Trophoblast cell (in vitro differentiated cells and primary cell): Measurements from ENCODE around the gene KRTAP17-1.

Source experiments
- DNase-seq, 2 donors: peaks; one replicate each; pipeline ENCODE4 v3.0.0-alpha.2; 2016
- H2AFZ ChIP-seq: 2 replicates; pipeline ENCODE4 v1.6.1; 2013; ENCODE audit warnings: low read length, moderate library complexity, mild to moderate bottlenecking; ENCODE audit not compliant: insufficient read depth, poor library complexity
- H2AK5ac ChIP-seq: 2 replicates; pipeline ENCODE4 v1.6.1; 2013; ENCODE audit warnings: mild to moderate bottlenecking, low read length
- H2BK120ac ChIP-seq: 2 replicates; pipeline ENCODE4 v1.6.1; 2013; ENCODE audit warnings: low read length, mild to moderate bottlenecking, moderate library complexity; ENCODE audit not compliant: insufficient read depth, poor library complexity
- H2BK12ac ChIP-seq: 2 replicates; pipeline ENCODE4 v1.6.1; 2013; ENCODE audit warnings: mild to moderate bottlenecking, low read length, moderate library complexity
- H2BK5ac ChIP-seq: 2 replicates; pipeline ENCODE4 v1.6.1; 2013; ENCODE audit warnings: low read length, low read depth, moderate library complexity, mild to moderate bottlenecking; ENCODE audit not compliant: poor library complexity
- H3K14ac ChIP-seq: 2 replicates; pipeline ENCODE4 v1.6.1; 2013; ENCODE audit warnings: mild to moderate bottlenecking, low read length
- H3K18ac ChIP-seq: 2 replicates; pipeline ENCODE4 v1.6.1; 2013; ENCODE audit warnings: mild to moderate bottlenecking, low read length
- H3K23ac ChIP-seq: 2 replicates; pipeline ENCODE4 v1.6.1; 2013; ENCODE audit warnings: low read length
- H3K27ac ChIP-seq: 2 replicates; pipeline ENCODE4 v1.5.1; 2013; ENCODE audit warnings: low read depth, mild to moderate bottlenecking, inconsistent platforms, low read length, moderate library complexity
- H3K27me3 ChIP-seq: 2 replicates; pipeline ENCODE4 v1.6.1; 2013; ENCODE audit warnings: inconsistent platforms, mild to moderate bottlenecking, low read length, moderate library complexity; ENCODE audit not compliant: insufficient read depth
- H3K36me3 ChIP-seq, 2 experiments: 1 replicate in 1 of 2; 2 replicates in 1 of 2; pipeline ENCODE4 v1.6.1; 2013; ENCODE audit warnings: low read length in 2 of 2, mild to moderate bottlenecking in 2 of 2, moderate library complexity in 1 of 2; ENCODE audit not compliant: insufficient read depth in 2 of 2, control insufficient read depth in 1 of 2
- H3K4ac ChIP-seq: 2 replicates; pipeline ENCODE4 v1.6.1; 2013; ENCODE audit warnings: low read depth, mild to moderate bottlenecking, low read length, moderate library complexity
- H3K4me1 ChIP-seq, 2 experiments: 1 replicate in 1 of 2; 2 replicates in 1 of 2; pipeline ENCODE4 v1.6.1; 2013; ENCODE audit warnings: low read length in 2 of 2, mild to moderate bottlenecking in 2 of 2, moderate library complexity in 1 of 2; ENCODE audit not compliant: insufficient read depth in 2 of 2, control insufficient read depth in 1 of 2
- H3K4me2 ChIP-seq: 2 replicates; pipeline ENCODE4 v1.6.1; 2013; ENCODE audit warnings: inconsistent platforms, mild to moderate bottlenecking, low read length, moderate library complexity
- H3K4me3 ChIP-seq: 2 replicates; pipeline ENCODE4 v1.5.1; 2013; ENCODE audit warnings: mild to moderate bottlenecking, low read depth, low read length, inconsistent platforms
- H3K79me1 ChIP-seq: one replicate; pipeline ENCODE4 v1.6.1; 2013; ENCODE audit warnings: low read length
- H3K79me2 ChIP-seq: 2 replicates; pipeline ENCODE4 v1.6.1; 2013; ENCODE audit warnings: low read length, mild to moderate bottlenecking; ENCODE audit not compliant: control insufficient read depth, insufficient read depth, poor library complexity
- H3K9ac ChIP-seq: 2 replicates; pipeline ENCODE4 v1.6.1; 2013; ENCODE audit warnings: mild to moderate bottlenecking, low read length
- H3K9me3 ChIP-seq: 2 replicates; pipeline ENCODE4 v1.6.1; 2013; ENCODE audit warnings: low read depth, mild to moderate bottlenecking, control low read depth, inconsistent platforms, low read length; ENCODE audit not compliant: insufficient read depth
- H4K12ac ChIP-seq: 2 replicates; pipeline ENCODE4 v1.6.1; 2013; ENCODE audit warnings: low read depth, mild to moderate bottlenecking, low read length, moderate library complexity
- H4K8ac ChIP-seq: 2 replicates; pipeline ENCODE4 v1.6.1; 2013; ENCODE audit warnings: low read depth, mild to moderate bottlenecking, low read length, moderate library complexity
- H4K91ac ChIP-seq: one replicate; pipeline ENCODE4 v1.6.1; 2013; ENCODE audit warnings: low read depth, mild to moderate bottlenecking, low read length, moderate library complexity
- WGBS: extraction: QIAGEN DNeasy Blood & Tissue Kit; methylation state at CpG from one replicate; pipeline ENCODE4 v1.1.7; 2013; ENCODE audit warnings: missing lambda C conversion rate; ENCODE audit not compliant: insufficient read length, insufficient coverage; ENCODE audit errors: extremely low coverage; 5-methylcytosine and 5-hydroxymethylcytosine counted together

Gene KRTAP17-1

DNA sequence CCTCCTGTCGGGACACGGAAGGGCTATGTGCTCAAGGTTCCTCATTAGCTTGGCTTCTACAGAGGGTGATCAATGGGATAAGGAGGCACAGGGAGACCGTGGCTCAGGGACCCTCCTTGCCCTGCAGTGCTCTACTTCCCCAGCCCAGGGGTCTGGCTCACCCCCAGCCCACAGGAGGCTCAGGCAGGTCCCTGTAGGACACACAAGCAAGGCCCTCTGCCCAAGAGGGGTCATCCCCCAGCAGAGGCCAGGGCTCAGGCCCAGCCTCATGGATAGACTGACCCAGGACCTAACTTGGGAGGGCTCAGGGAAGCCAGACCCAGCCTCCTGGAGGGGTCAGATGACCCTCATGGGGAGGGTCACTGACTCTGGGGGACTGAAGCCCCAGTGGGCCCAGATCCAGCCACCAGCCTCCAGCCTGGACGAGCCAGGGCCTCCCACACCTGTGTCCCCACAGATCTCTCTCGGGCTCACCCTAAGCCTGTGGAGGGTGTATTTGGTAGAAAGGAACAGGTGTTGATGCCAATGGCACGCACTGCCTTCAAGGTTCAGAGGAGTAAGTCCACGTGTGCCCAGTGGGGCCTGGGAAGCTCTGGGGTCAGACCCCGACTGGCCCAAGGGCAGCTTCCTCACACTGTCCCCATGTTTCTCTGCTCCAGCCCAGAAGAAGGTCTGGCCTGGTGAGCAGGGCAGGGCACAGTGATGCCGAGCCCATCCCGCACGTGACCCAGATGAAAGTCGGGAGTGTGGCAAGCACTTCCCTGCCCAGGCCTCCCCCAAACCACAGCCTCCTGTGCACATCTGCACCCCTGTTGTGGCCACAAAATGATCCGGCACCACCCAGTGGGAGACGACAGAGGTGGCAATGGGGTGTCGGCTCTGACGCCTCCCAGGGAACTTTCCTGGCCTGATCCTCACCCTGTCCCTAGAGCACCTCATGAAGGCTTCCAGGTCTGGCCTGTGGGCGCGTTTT, 10.9 kb upstream of the KRTAP17-1 start:
- H2BK12ac ChIP-seq: no peak overlapping the region
- peaks cover 2% of the 10 kb centered on the region for H3K79me1 ChIP-seq

DNA sequence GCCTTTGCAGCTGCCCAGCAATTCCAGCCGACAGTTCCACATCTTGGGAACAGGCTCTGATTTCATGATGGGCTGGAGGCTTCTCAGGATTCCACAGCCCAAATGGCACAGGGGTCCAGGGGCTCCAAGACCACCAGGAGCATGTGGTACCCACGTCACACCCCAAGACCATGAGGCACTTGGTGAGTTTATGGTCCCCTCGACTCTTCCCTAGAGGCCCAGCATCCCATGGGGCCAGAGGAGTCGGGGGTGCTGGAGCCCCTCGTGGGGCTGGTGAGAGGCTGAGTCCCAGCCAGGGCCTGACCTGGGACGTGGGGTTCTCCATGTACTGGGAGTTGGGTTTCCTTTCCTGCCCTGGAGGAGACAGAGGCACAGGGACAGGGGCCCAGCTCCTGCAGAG, 10.1 kb upstream of the KRTAP17-1 start:
- Histone ChIP-seq H3K9ac (no peak overlapping the region), H3K27me3 (no peaks in the 10 kb centered on the region), H2BK120ac (no peak overlapping the region), H3K23ac (no peak overlapping the region), H2BK5ac (no peak overlapping the region), H4K8ac (no peak overlapping the region), H3K4me1 (peaks cover 6 to 8% of the 10 kb centered on the region in 2 experiments), H3K79me2 (no peaks in the 10 kb centered on the region), H2BK12ac (no peak overlapping the region), H3K14ac (no peak overlapping the region), H3K4me3 (no peak overlapping the region), H4K12ac (no peak overlapping the region), H2AFZ (no peak overlapping the region), H3K9me3 (no peaks in the 10 kb centered on the region), H3K79me1 (peaks cover 2% of the 10 kb centered on the region), H3K4me2 (no peak overlapping the region), H3K27ac (no peak overlapping the region), H3K4ac (no peak overlapping the region), H4K91ac (no peak overlapping the region), H3K36me3 (no peaks in the 10 kb centered on the region), H3K18ac (no peak overlapping the region), H2AK5ac (no peak overlapping the region)
- WGBS: no CpG with 5 or more reads among the region's 6 CpGs
- DNase-seq: no peak

More for the DNA sequence above, 10.9 kb upstream of the KRTAP17-1 start:
- WGBS: no CpG with 5 or more reads among the region's 18 CpGs
- H3K4me1 ChIP-seq: peaks cover 6 to 8% of the 10 kb centered on the region in 2 experiments
- H3K4me3 ChIP-seq: no peak overlapping the region
- no peak overlapping the region for H2AK5ac ChIP-seq
- no peak overlapping the region for H3K9ac ChIP-seq
- H3K27ac ChIP-seq: no peak overlapping the region
- no peak for DNase-seq
- H3K18ac ChIP-seq: no peak overlapping the region
- no peak overlapping the region for H4K91ac ChIP-seq
- H4K12ac ChIP-seq: no peak overlapping the region
- no peaks in the 10 kb centered on the region for H3K9me3 ChIP-seq
- no peaks in the 10 kb centered on the region for H3K79me2 ChIP-seq
- H3K4ac ChIP-seq: no peak overlapping the region
- H2BK120ac ChIP-seq: no peak overlapping the region
- H3K14ac ChIP-seq: no peak overlapping the region
- H3K4me2 ChIP-seq: no peak overlapping the region
- no peak overlapping the region for H3K23ac ChIP-seq
- no peak overlapping the region for H2BK5ac ChIP-seq
- no peak overlapping the region for H4K8ac ChIP-seq
- no peaks in the 10 kb centered on the region for H3K36me3 ChIP-seq
- no peaks in the 10 kb centered on the region for H3K27me3 ChIP-seq
- H2AFZ ChIP-seq: no peak overlapping the region

DNA sequence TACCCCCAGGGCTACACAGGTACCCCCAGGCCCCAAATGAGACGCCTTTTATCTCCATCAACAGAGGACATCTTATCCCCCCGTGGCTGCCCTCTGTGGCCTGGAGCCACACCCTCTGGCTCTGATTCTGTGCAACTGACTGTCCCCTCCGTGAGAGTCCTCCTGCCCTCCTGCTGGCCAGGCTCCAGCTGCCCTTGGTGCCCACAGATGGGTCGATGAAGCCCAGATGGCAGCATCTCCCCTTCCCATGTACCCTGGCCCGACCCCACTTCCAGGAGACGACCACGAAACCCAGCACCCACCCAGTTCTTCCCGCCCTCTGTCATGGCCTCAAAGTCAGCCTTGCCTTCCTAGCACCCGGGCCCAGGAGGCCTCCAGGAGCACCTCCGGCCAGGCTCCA, 9.6 kb upstream of the KRTAP17-1 start:
- Histone ChIP-seq H3K9me3 (no peaks in the 10 kb centered on the region), H3K14ac (no peak overlapping the region), H3K79me1 (peaks cover 2% of the 10 kb centered on the region), H3K4me1 (peaks cover 6 to 8% of the 10 kb centered on the region in 2 experiments), H3K27ac (no peak overlapping the region), H2BK5ac (no peak overlapping the region), H3K4me2 (no peak overlapping the region), H3K4ac (no peak overlapping the region), H4K8ac (no peak overlapping the region), H3K27me3 (no peaks in the 10 kb centered on the region), H2AK5ac (no peak overlapping the region), H3K79me2 (no peaks in the 10 kb centered on the region), H4K91ac (no peak overlapping the region), H3K9ac (no peak overlapping the region), H4K12ac (no peak overlapping the region), H2BK120ac (no peak overlapping the region), H3K23ac (no peak overlapping the region), H2BK12ac (no peak overlapping the region), H2AFZ (no peak overlapping the region), H3K36me3 (no peaks in the 10 kb centered on the region), H3K18ac (no peak overlapping the region), H3K4me3 (no peak overlapping the region)
- no CpG with 5 or more reads among the region's 10 CpGs for WGBS
- DNase-seq: no peak

DNA sequence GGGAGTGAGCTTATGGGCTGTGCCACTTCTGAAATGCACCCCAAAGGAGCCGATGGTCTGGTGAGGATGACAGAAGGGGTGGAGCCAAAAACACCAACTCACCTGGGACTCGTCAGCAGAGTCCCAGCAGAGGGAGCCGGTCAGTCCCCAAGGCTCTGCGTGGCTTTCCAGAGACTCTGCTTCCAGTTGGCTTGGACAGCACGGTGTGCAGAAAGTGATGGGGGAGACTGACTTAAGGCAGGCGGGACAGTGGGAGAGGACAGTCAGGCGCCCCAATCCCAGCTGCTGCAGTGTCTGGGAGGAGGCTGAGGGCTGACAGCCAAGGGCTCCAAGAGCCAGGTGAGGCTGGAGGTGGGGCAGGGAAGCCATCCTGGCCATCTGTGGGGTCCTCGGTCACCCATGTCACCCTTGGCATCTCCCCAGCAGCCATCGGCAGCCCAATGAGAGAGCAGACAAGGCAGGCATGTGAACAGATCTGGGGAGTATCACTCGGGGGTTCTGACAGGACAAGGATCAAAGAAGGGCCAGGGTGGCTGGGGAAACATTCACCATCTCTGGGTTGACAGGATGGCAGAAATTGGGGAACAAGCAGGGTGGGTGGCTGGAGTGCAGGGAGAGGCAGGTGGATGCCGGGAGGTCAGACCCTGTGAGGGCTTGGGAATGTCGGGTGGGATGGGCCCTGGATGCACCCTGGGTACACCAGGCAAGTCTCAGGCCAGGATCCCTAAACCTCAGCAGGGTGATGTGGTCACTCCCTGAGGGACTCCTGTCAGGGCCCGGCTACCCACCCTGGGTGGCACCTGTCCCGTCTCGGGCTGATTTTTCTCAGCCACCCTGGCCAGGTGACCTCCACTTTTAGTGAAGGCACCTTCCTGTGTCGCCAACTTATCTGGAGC, 8.9 kb upstream of the KRTAP17-1 start:
- Histone ChIP-seq H2AFZ (no peak overlapping the region), H2BK12ac (peak overlapping the region; percentile 33), H4K12ac (no peak overlapping the region), H3K4me2 (no peak overlapping the region), H2BK120ac (no peak overlapping the region), H4K8ac (no peak overlapping the region), H3K79me2 (no peaks in the 10 kb centered on the region), H4K91ac (no peak overlapping the region), H3K23ac (no peak overlapping the region), H2AK5ac (peak overlapping the region; percentile 3), H3K27ac (no peak overlapping the region), H3K79me1 (peaks cover 2% of the 10 kb centered on the region), H3K36me3 (no peaks in the 10 kb centered on the region), H3K9me3 (no peaks in the 10 kb centered on the region), H3K4ac (no peak overlapping the region), H3K14ac (no peak overlapping the region), H2BK5ac (no peak overlapping the region), H3K9ac (no peak overlapping the region), H3K27me3 (no peaks in the 10 kb centered on the region), H3K4me1 (peaks cover 6 to 8% of the 10 kb centered on the region in 2 experiments), H3K18ac (no peak overlapping the region), H3K4me3 (no peak overlapping the region)
- peak in 1 of 2 donors; percentile 48 for DNase-seq
- no CpG with 5 or more reads among the region's 16 CpGs for WGBS
